Lung (tissue), 12 donors: ENCODE data around the gene RREB1. TPM values are rescaled to one million over a fixed set of nuclear protein-coding genes. Genes with fewer than 3 reads are reported as not detected.

ENCODE experiments used
- ATAC-seq: fragments of 200-7000 bp; cut with Tn5 transposase; one replicate; pipeline ENCODE4 v1.9.1; 2020; ENCODE audit warnings: moderate number of reproducible peaks; ENCODE audit not compliant: insufficient read depth, low FRiP score
- DNase-seq, 3 donors: peaks; one replicate each; pipeline ENCODE4 v3.0.0-alpha.2; 2013 to 2017
- H3K27ac ChIP-seq, 2 donors: one replicate each; pipeline ENCODE4 v1.5.1; 2013; ENCODE audit warnings: mild to moderate bottlenecking in 2 of 2, moderate library complexity in 2 of 2, control low read depth in 1 of 2, inconsistent platforms in 1 of 2, low read depth in 1 of 2, low read length in 1 of 2
- H3K27me3 ChIP-seq, 3 donors: one replicate each; pipeline ENCODE4 v1.5.1; 2013; ENCODE audit warnings: low read length in 2 of 3; ENCODE audit not compliant: control insufficient read depth in 3 of 3, insufficient read depth in 3 of 3
- H3K36me3 ChIP-seq, 4 donors: one replicate each; pipeline ENCODE4 v1.5.1; 2013; ENCODE audit warnings: low read length in 4 of 4, mild to moderate bottlenecking in 1 of 4, moderate library complexity in 1 of 4; ENCODE audit not compliant: control insufficient read depth in 4 of 4, insufficient read depth in 4 of 4
- H3K4me1 ChIP-seq, 5 donors: one replicate each; pipeline ENCODE4 v1.5.1; 2013; ENCODE audit warnings: low read length in 5 of 5, mild to moderate bottlenecking in 2 of 5, moderate library complexity in 1 of 5; ENCODE audit not compliant: control insufficient read depth in 5 of 5, insufficient read depth in 5 of 5
- H3K4me3 ChIP-seq: one replicate; pipeline ENCODE4 v1.5.1; 2013; ENCODE audit warnings: mild to moderate bottlenecking, control low read depth, moderate library complexity
- H3K9ac ChIP-seq, 2 donors: one replicate each; pipeline ENCODE4 v1.5.1; 2013; ENCODE audit warnings: low read length in 2 of 2, control low read depth in 1 of 2; ENCODE audit not compliant: insufficient read depth in 1 of 2
- H3K9me3 ChIP-seq, 4 donors: one replicate each; pipeline ENCODE4 v1.5.1; 2013; ENCODE audit warnings: low read length in 3 of 4, mild to moderate bottlenecking in 1 of 4, moderate library complexity in 1 of 4; ENCODE audit not compliant: control insufficient read depth in 4 of 4, insufficient read depth in 3 of 4
- CTCF ChIP-seq: IDR thresholded peaks from 2 replicates; pipeline ENCODE4 v1.5.1; 2012; ENCODE audit warnings: mild to moderate bottlenecking; ENCODE audit errors: control extremely low read depth, extremely low read depth
- WGBS, 2 donors: extraction: QIAGEN DNeasy Blood & Tissue Kit; methylation state at CpG; one replicate each; pipeline ENCODE4 v1.1.7; 2013; 5-methylcytosine and 5-hydroxymethylcytosine counted together
- polyA plus RNA-seq, 2 donors: library from polyadenylated mRNA; stranded (reverse); fragments of 200-250 nt; gene quantifications; one replicate each; pipeline ENCODE4 v1.2.1, GENCODE V29; 2013
- total RNA-seq, 2 donors: library from RNA; depleted of rRNA in 1 of 2; stranded (reverse); fragments of >200 nt in 1 of 2; gene quantifications; one replicate each; pipeline ENCODE4 v1.2.1, GENCODE V29; 2014 to 2021
- donor health status: control.
- donor health status: control.
- donor health status: Bipolar disorder and iron deficiency.
- donor health status: healthy.
- donor health status: DM: yes; HTN: yes; CAD: no.

The RREB1 gene
- total and polyA plus RNA-seq, 4 donors, result 8.9 to 54.7 (median 31.1) TPM

- DNase-seq (no peak), ATAC-seq (no peak)
- H3K27ac ChIP-seq, result no peak overlapping the region
- H3K9me3 ChIP-seq, result peaks cover 0 to 1% (median 0%) of the 10 kb centered on the region in 4 donors
- 95 to 97% methylated on average over 8 of the region's 8 CpGs for WGBS, 2 donors
- no peak for TF ChIP-seq CTCF
- no peak overlapping the region for H3K4me3 ChIP-seq
- no peak overlapping the region for H3K9ac ChIP-seq
- H3K4me1 ChIP-seq, result peaks cover 0 to 4% (median 0%) of the 10 kb centered on the region in 5 donors
- H3K27me3 ChIP-seq, result no peaks in the 10 kb centered on the region
- peaks cover 16 to 43% (median 28%) of the 10 kb centered on the region in 4 donors for H3K36me3 ChIP-seq
Measured at GRCh38 chr6:7250812-7251211, 143.1 kb downstream of the RREB1 start.

- Histone ChIP-seq H3K4me3 (no peak overlapping the region), H3K36me3 (peaks cover 14 to 36% (median 27%) of the 10 kb centered on the region in 4 donors), H3K27me3 (no peaks in the 10 kb centered on the region), H3K4me1 (peaks cover 0 to 4% (median 0%) of the 10 kb centered on the region in 5 donors), H3K27ac (no peak overlapping the region), H3K9me3 (peaks cover 0 to 6% (median 0%) of the 10 kb centered on the region in 4 donors), H3K9ac (no peak overlapping the region)
- TF ChIP-seq CTCF, result no peak
- DNase-seq (no peak), ATAC-seq (no peak)
- WGBS, 2 donors, result 89 to 90% methylated on average over 6 of the region's 6 CpGs
Measured at GRCh38 chr6:7251646-7252260, 144.0 kb downstream of the RREB1 start.

GRCh38 chr6:7252390-7252789, 144.6 kb downstream of the RREB1 start:
- Histone ChIP-seq H3K36me3 (peaks cover 12 to 30% (median 24%) of the 10 kb centered on the region in 4 donors), H3K4me1 (peaks cover 0 to 4% (median 0%) of the 10 kb centered on the region in 5 donors), H3K9me3 (peaks cover 0 to 7% (median 0%) of the 10 kb centered on the region in 4 donors), H3K27me3 (no peaks in the 10 kb centered on the region), H3K9ac (no peak overlapping the region), H3K4me3 (no peak overlapping the region), H3K27ac (no peak overlapping the region)
- no peak for DNase-seq
- no peak for ATAC-seq
- no peak for TF ChIP-seq CTCF
- WGBS, 2 donors, result 61 to 86% methylated on average over 4 of the region's 4 CpGs
